GM18907 (cell line): ENCODE results near the gene KIF4B.
"Not testable (repeated sequence)": the region's sequence is repeated elsewhere in the genome, so short reads cannot be mapped to it uniquely, and the experiment has no call there.

ENCODE experiments used
- ATAC-seq: cut with Tn5 transposase; IDR thresholded peaks from one replicate; pipeline ENCODE4 v1.9.1; 2021; ENCODE audit warnings: mild to moderate bottlenecking, moderate library complexity; ENCODE audit not compliant: unreplicated experiment

The KIF4B gene

GRCh38 chr5:155013526-155013925 lies at the start of gene KIF4B:
Gene KIF4B (plus strand): TSS chr5:155013755. CDS start chr5:155013860, 105 bp downstream.
- no peak for ATAC-seq

GRCh38 chr5:154966081-154966841 lies 47.3 kb upstream of the KIF4B start:
- no peak for ATAC-seq

DNA sequence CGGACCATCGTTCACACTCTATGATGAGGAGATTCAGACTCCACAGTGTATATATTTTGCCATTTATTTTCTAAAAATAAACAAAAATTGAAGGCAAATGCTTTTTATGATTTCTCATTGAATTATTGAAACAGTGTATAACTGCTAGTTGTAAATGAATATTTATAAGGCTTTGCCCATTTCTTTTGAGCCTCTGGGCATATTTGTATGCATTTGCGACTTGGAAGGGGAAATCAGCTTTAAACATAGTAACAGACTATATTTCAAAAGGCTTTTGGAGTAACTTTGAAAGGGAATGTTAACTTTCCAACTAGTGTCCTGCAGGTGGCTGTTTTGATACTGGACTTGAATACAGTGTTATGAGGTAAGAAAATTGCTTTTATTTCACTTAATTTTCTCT lies 46.7 kb upstream of the KIF4B start:
- ATAC-seq, result no peak

GRCh38 chr5:154967421-154968024 lies 46.0 kb upstream of the KIF4B start:
- ATAC-seq, result no peak

DNA sequence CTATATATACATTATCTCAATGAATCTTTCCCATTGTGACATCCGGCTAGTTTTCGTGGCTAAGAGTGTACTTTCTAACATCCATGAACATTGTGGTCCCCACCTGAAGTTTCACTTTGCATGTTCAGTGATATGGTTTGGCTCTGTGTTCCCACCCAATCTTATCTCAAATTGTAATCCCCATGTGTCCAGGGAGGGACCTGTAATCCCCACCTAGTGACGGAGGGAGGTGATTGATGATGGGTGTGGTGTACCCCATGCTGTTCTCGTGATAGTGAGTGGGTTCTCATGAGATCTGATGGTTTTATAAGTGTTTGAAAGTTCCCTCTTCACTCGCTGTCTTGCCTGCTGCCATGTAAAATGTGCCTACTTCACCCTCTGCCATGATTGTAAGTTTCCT lies 44.6 kb upstream of the KIF4B start:
- ATAC-seq, result no peak

DNA sequence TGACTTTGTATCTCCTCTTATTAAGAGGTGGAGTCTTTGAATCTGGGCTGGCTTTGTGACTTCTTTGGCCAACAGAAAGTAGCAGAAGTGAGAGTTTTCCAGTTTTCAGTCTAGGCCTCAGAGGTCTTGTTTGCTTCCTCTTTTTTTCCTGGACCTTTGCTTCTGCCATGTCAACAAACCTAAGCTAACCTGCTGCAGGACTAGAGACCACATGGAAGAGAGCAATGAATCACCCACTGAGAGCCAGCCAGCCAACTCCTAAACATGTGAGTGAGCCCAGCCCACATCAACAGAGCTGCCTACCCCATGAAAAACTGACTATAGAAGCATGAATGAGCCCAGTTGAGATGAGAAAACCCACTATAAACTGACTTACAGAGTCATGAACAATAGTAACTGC lies 42.8 kb upstream of the KIF4B start:
- no peak for ATAC-seq

DNA sequence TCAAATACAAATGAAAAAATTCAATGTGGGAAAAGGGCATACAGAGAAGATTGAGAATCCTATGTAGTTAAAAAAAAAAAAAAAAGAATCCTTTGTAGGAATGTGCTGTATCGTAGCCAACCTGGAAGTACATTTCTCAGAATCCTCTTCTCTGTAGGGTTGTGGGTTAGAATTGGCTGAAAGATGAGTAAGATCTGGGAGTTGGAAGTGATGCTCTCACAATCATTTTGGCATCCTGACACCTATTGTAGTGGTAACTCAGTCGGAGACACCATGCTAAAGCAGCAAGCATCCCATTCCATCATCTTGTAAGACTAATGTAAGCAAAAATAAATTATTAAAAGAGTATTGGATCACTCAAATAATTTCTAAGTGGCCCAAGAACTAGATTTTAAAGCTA lies 42.1 kb upstream of the KIF4B start:
- ATAC-seq, result no peak

GRCh38 chr5:154972476-154973080 lies 41.0 kb upstream of the KIF4B start:
- no peak for ATAC-seq

GRCh38 chr5:154976082-154976481 lies 37.5 kb upstream of the KIF4B start:
- ATAC-seq, result not testable (repeated sequence)

GRCh38 chr5:154977409-154977808 lies 36.1 kb upstream of the KIF4B start:
- ATAC-seq, result peak; percentile 54

- not testable (repeated sequence) for ATAC-seq
Observed at GRCh38 chr5:154978294-154978693, 35.3 kb upstream of the KIF4B start.

GRCh38 chr5:154984946-154985516 lies 28.5 kb upstream of the KIF4B start:
- no peak for ATAC-seq

- ATAC-seq, result no peak
Observed at GRCh38 chr5:154986151-154986550, 27.4 kb upstream of the KIF4B start.

- ATAC-seq, result no peak
Observed at GRCh38 chr5:154989626-154990025, 23.9 kb upstream of the KIF4B start.

DNA sequence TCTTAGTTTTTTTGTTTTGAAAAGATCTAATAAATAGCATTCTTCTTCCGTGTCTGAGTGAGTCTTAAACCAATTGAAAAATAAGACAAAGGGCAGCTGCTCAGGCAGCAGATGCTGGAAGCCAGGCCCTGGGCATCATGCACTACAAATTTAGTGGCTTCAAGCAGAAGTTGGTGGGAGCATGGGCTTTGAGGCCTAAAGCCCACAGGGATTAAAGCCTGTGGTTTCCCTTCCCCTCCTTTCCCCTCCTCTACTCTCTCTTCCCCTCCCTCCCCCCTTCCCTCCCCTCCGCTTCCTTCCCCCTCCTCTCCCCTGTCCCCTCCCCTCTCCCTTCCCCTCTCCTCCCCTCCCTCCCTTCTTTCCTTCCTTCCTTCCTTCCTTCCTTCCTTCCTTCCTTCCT lies 20.1 kb upstream of the KIF4B start:
- no peak for ATAC-seq

DNA sequence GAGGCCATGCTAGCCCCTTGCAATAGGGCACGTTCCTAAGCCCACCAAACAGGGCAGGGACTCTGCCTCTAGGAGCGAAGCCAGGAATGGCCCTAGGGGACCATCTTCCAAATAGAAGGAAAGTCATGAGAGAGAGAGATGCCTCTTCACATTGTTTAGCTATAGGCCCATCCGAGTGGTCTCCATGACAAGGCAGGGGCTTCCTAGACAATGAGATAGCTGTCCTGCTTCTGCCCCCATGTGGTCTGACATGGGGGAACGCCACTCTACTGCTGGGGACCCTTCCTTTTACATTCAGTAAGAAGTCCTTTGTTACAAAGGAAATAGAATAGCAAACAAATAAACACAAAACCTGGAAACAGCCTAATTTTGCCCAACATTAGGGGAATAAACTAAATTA lies 17.9 kb upstream of the KIF4B start:
- no peak for ATAC-seq

DNA sequence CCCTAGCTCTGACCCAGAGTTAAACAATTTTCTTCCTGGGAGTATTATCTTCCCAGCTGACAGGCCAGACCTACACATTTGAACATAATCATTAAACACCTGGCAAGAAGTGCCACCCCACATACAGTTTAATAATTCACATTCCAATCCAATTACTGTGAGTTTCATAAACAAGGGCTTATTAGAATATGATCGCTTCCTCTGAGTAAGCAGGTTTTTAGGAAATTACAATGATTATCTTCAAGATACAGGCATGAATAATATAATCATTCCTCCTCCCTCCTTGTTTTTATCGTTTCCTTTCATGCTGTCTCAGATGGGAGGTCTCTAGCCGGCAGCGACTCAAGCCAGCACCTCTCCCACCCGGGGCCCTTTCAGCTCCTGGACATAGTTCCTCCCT lies 15.8 kb upstream of the KIF4B start:
- no peak for ATAC-seq

- ATAC-seq, result no peak
Observed at GRCh38 chr5:154999865-155000264, 13.7 kb upstream of the KIF4B start.

DNA sequence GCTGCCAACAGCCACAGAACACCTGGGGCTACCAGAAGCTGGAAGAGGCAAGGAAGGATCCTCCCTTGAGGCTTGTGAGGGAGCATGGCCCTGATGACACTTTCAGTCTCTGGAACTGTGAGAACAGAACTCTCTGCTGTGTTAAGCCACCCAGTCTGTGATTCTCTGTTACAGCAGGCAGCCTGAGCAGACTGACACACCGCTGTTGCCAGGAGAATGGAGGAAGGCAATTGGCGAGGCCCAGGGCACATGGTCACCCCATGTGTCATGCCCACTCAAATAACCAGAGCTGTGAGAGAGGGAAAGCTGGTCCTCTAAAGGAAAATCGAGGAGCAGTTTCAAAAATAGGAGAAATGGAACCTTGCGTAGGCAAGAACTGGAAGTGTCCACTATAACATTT lies 12.0 kb upstream of the KIF4B start:
- ATAC-seq, result no peak

- ATAC-seq, result not testable (repeated sequence)
Observed at GRCh38 chr5:155002722-155003121, 10.8 kb upstream of the KIF4B start.

- no peak for ATAC-seq
Observed at GRCh38 chr5:155004138-155004744, 9.3 kb upstream of the KIF4B start.
